Hepatocyte (in vitro differentiated cells): ENCODE data around the gene RAMAC. TPM values are rescaled to one million over a fixed set of nuclear protein-coding genes. Genes with fewer than 3 reads are reported as not detected.

ENCODE experiments used
- DNase-seq: peaks from one replicate; pipeline ENCODE4 v3.0.0-alpha.2; 2016; ENCODE audit warnings: low spot score
- H2AFZ ChIP-seq: fragments of 200-600 bp; sonication (generic); 2 replicates; pipeline ENCODE4 v1.6.0; 2016; ENCODE audit warnings: antibody characterized with exemption, mild to moderate bottlenecking
- H3K27ac ChIP-seq: fragments of 200-600 bp; sonication (generic); 2 replicates; pipeline ENCODE4 v1.5.1; 2016; ENCODE audit warnings: mild to moderate bottlenecking
- H3K27me3 ChIP-seq: fragments of 200-600 bp; sonication (generic); 2 replicates; pipeline ENCODE4 v1.6.1; 2016
- H3K36me3 ChIP-seq: fragments of 200-600 bp; sonication (generic); replicated peaks from 2 replicates; pipeline ENCODE4 v1.5.1; 2016; ENCODE audit warnings: low read depth; ENCODE audit not compliant: insufficient read depth
- H3K4me1 ChIP-seq: fragments of 200-600 bp; sonication (generic); 2 replicates; pipeline ENCODE4 v1.5.1; 2016; ENCODE audit warnings: mild to moderate bottlenecking, moderate library complexity; ENCODE audit not compliant: insufficient read depth
- H3K4me2 ChIP-seq: fragments of 200-600 bp; sonication (generic); 2 replicates; pipeline ENCODE4 v1.6.0; 2016
- H3K4me3 ChIP-seq: fragments of 200-600 bp; sonication (generic); 2 replicates; pipeline ENCODE4 v1.5.1; 2016; ENCODE audit warnings: mild to moderate bottlenecking
- H3K79me2 ChIP-seq: fragments of 200-600 bp; sonication (generic); 2 replicates; pipeline ENCODE4 v1.6.0; 2017; ENCODE audit warnings: mild to moderate bottlenecking
- H3K9me2 ChIP-seq: fragments of 200-600 bp; sonication (generic); replicated peaks from 2 replicates; pipeline ENCODE4 v1.6.0; 2017; ENCODE audit warnings: mild to moderate bottlenecking; ENCODE audit not compliant: insufficient read depth
- H3K9me3 ChIP-seq: fragments of 200-600 bp; sonication (generic); 2 replicates; pipeline ENCODE4 v1.5.1; 2016; ENCODE audit warnings: low read depth, mild to moderate bottlenecking
- H4K20me1 ChIP-seq: fragments of 200-600 bp; sonication (generic); 2 replicates; pipeline ENCODE4 v1.6.0; 2016; ENCODE audit warnings: mild to moderate bottlenecking; ENCODE audit not compliant: insufficient read depth, poor library complexity, severe bottlenecking
- CTCF ChIP-seq: fragments of 200-600 bp; sonication (generic); IDR thresholded peaks from 2 replicates; pipeline ENCODE4 v1.5.1; 2016; ENCODE audit warnings: antibody characterized with exemption, mild to moderate bottlenecking; ENCODE audit not compliant: poor library complexity
- EZH2 ChIP-seq: fragments of 200-600 bp; sonication (generic); IDR thresholded peaks from 2 replicates; pipeline ENCODE4 v1.6.1; 2016; ENCODE audit warnings: antibody characterized with exemption, mild to moderate bottlenecking, borderline replicate concordance
- EZH2phosphoT487 ChIP-seq: fragments of 200-600 bp; sonication (generic); IDR thresholded peaks from one replicate; pipeline ENCODE4 v1.6.1; 2018; ENCODE audit warnings: antibody characterized with exemption, mild to moderate bottlenecking, low read depth, moderate library complexity; ENCODE audit not compliant: unreplicated experiment, severe bottlenecking
- WGBS: methylation state at CpG from one replicate; pipeline ENCODE4 v1.1.6; 2016; ENCODE audit warnings: low lambda C conversion rate; ENCODE audit errors: missing lambda C conversion rate; 5-methylcytosine and 5-hydroxymethylcytosine counted together
- polyA plus RNA-seq: library from polyadenylated mRNA; unstranded; fragments of >200 nt; fragmentation: Nextera tagmentation; extraction: Ambion mirVana; gene quantifications from 2 replicates; pipeline ENCODE4 v1.2.1, GENCODE V29; 2016
- total RNA-seq: library from RNA; depleted of rRNA; stranded (reverse); fragments of >200 nt; gene quantifications from 2 replicates; pipeline ENCODE4 v1.2.3, GENCODE V29; 2014

The RAMAC gene
- total and polyA plus RNA-seq, 2 experiments from 2014 or later: 55.5 to 64.1 TPM

- Histone ChIP-seq H3K9me3 (no peaks in the 10 kb centered on the region), H3K36me3 (no peaks in the 10 kb centered on the region), H3K27ac (no peak overlapping the region), H3K4me2 (peak overlapping the region; percentile 97), H3K4me1 (no peaks in the 10 kb centered on the region), H3K4me3 (peak overlapping the region; percentile 64), H3K79me2 (no peaks in the 10 kb centered on the region), H3K9me2 (no peaks in the 10 kb centered on the region), H3K27me3 (peaks cover 19% of the 10 kb centered on the region), H2AFZ (no peak overlapping the region), H4K20me1 (no peaks in the 10 kb centered on the region)
- no peak for TF ChIP-seq EZH2
- TF ChIP-seq CTCF: no peak
- no peak for TF ChIP-seq EZH2phosphoT487
- no peak for DNase-seq
- 68% methylated on average over 13 of the region's 13 CpGs for WGBS
Measured at GRCh38 chr15:82951472-82952157, 34.4 kb upstream of the RAMAC start.

GRCh38 chr15:82952158-82953081 lies 33.6 kb upstream of the RAMAC start, which contains the start of gene HOMER2:
Gene HOMER2, minus strand, starts transcription at chr15:82952720. Its CDS starts 185 bp downstream, at chr15:82952535.
- no peaks in the 10 kb centered on the region for H3K4me1 ChIP-seq
- no peak within 1 kb of the TSS for H2AFZ ChIP-seq
- H3K79me2 ChIP-seq: no peaks in the 10 kb centered on the region
- H3K4me2 ChIP-seq: peak within 1 kb of the TSS; percentile 97
- H3K27ac ChIP-seq: no peak within 1 kb of the TSS
- H4K20me1 ChIP-seq: no peaks in the 10 kb centered on the region
- H3K27me3 ChIP-seq: peaks cover 19% of the 10 kb centered on the region
- peak within 1 kb of the TSS; percentile 64 for H3K4me3 ChIP-seq
- H3K36me3 ChIP-seq: no peaks in the 10 kb centered on the region
- peak; percentile 51 for DNase-seq
- H3K9me2 ChIP-seq: no peaks in the 10 kb centered on the region
- no peaks in the 10 kb centered on the region for H3K9me3 ChIP-seq
- TF ChIP-seq EZH2phosphoT487 (no peak), EZH2 (no peak), CTCF (no peak)
- 2% methylated on average over 54 of the region's 119 CpGs for WGBS

- Histone ChIP-seq H3K4me1 (no peaks in the 10 kb centered on the region), H3K4me2 (no peak overlapping the region), H3K36me3 (no peaks in the 10 kb centered on the region), H4K20me1 (no peaks in the 10 kb centered on the region), H2AFZ (no peak overlapping the region), H3K79me2 (no peaks in the 10 kb centered on the region), H3K27ac (no peak overlapping the region), H3K27me3 (no peaks in the 10 kb centered on the region), H3K4me3 (no peak overlapping the region), H3K9me2 (no peaks in the 10 kb centered on the region), H3K9me3 (no peaks in the 10 kb centered on the region)
- TF ChIP-seq EZH2phosphoT487 (no peak), EZH2 (no peak), CTCF (no peak)
- no peak for DNase-seq
- WGBS: 91% methylated on average over 1 of the region's 1 CpG
Measured at GRCh38 chr15:82958638-82959037, 27.4 kb upstream of the RAMAC start.
